Uterus (tissue), 4 donors: ENCODE measurements around the gene COL5A1. TPM values are rescaled to one million over a fixed set of nuclear protein-coding genes. Genes with fewer than 3 reads are reported as not detected.
A peak's percentile ranks its signal among the peaks of the same experiment; 100 is the strongest.

Source experiments
- DNase-seq, 2 donors: peaks; one replicate each; pipeline ENCODE4 v3.0.0-alpha.2; 2019 to 2020
- H3K27ac ChIP-seq, 2 donors: fragments of 200-600 bp; sonication (generic); 1 replicate in 1 of 2; 2 replicates in 1 of 2; pipeline ENCODE4 v1.5.1; 2016 to 2018
- H3K27me3 ChIP-seq, 2 donors: fragments of 200-600 bp; sonication (generic); one replicate each; pipeline ENCODE4 v1.5.1; 2018 to 2019; ENCODE audit warnings: control low read depth in 1 of 2
- H3K36me3 ChIP-seq, 2 donors: fragments of 200-600 bp; sonication (generic); one replicate each; pipeline ENCODE4 v1.5.1; 2019; ENCODE audit warnings: control low read depth in 1 of 2
- H3K4me1 ChIP-seq, 2 donors: fragments of 200-600 bp; sonication (generic); one replicate each; pipeline ENCODE4 v1.5.1; 2018 to 2019; ENCODE audit warnings: control low read depth in 1 of 2
- H3K4me3 ChIP-seq, 2 donors: fragments of 200-600 bp; sonication (generic); 1 replicate in 1 of 2; 2 replicates in 1 of 2; pipeline ENCODE4 v1.5.1; 2018 to 2019; ENCODE audit warnings: mild to moderate bottlenecking in 1 of 2
- H3K9me3 ChIP-seq, 2 donors: fragments of 200-600 bp; sonication (generic); one replicate each; pipeline ENCODE4 v1.5.1; 2019; ENCODE audit warnings: control low read depth in 1 of 2
- POLR2A ChIP-seq, 2 donors: fragments of 450-650 bp; IDR thresholded peaks; one replicate each; pipeline ENCODE4 v1.6.1; 2016; ENCODE audit warnings: antibody characterized with exemption in 2 of 2, mild to moderate bottlenecking in 1 of 2, moderate library complexity in 1 of 2
- intact Hi-C: fragments of 100-400 bp; cut with DNase I; formaldehyde crosslinking; loops from one replicate; pipeline ENCODE4 v1.15.1; 2023; ENCODE audit warnings: low total_unique reads
- total RNA-seq, 4 donors: library from RNA; depleted of rRNA in 3 of 4; stranded (reverse); fragments of >200 nt in 3 of 4; gene quantifications; one replicate each; pipeline versions ENCODE4 v1.1.0 to v1.2.4, GENCODE V29; 2014 to 2023
- TF ChIP-seq, protein P1 (sequence below), 4 experiments: fragments of 200-600 bp in 2 of 4; fragments of 450-650 bp in 2 of 4; sonication (generic) in 2 of 4; IDR thresholded peaks; one replicate each; pipeline ENCODE4 v1.5.1; 2016 to 2019; ENCODE audit warnings: antibody characterized with exemption in 4 of 4, mild to moderate bottlenecking in 2 of 4, moderate library complexity in 1 of 4
- donor health status: DM: yes; HTN: yes; CAD: no.

COL5A1 gene
- total RNA-seq, 4 donors from 2014 or later = 21.2 to 604 (median 129) TPM

- Histone ChIP-seq H3K4me3 (no peak overlapping the region), H3K9me3 (no peaks in the 10 kb centered on the region), H3K4me1 (no peaks in the 10 kb centered on the region), H3K36me3 (no peaks in the 10 kb centered on the region), H3K27ac (no peak overlapping the region), H3K27me3 (no peaks in the 10 kb centered on the region)
- DNase-seq = no peak
- intact Hi-C loops = no loop called here
- TF ChIP-seq, protein P1, sequence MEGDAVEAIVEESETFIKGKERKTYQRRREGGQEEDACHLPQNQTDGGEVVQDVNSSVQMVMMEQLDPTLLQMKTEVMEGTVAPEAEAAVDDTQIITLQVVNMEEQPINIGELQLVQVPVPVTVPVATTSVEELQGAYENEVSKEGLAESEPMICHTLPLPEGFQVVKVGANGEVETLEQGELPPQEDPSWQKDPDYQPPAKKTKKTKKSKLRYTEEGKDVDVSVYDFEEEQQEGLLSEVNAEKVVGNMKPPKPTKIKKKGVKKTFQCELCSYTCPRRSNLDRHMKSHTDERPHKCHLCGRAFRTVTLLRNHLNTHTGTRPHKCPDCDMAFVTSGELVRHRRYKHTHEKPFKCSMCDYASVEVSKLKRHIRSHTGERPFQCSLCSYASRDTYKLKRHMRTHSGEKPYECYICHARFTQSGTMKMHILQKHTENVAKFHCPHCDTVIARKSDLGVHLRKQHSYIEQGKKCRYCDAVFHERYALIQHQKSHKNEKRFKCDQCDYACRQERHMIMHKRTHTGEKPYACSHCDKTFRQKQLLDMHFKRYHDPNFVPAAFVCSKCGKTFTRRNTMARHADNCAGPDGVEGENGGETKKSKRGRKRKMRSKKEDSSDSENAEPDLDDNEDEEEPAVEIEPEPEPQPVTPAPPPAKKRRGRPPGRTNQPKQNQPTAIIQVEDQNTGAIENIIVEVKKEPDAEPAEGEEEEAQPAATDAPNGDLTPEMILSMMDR (IDR thresholded peaks at IDR 0.05) = no peak
- no peak for TF ChIP-seq POLR2A (IDR thresholded peaks at IDR 0.05)
Measured at GRCh38 chr9:134864821-134865190, 223.2 kb downstream of the COL5A1 start.

DNA sequence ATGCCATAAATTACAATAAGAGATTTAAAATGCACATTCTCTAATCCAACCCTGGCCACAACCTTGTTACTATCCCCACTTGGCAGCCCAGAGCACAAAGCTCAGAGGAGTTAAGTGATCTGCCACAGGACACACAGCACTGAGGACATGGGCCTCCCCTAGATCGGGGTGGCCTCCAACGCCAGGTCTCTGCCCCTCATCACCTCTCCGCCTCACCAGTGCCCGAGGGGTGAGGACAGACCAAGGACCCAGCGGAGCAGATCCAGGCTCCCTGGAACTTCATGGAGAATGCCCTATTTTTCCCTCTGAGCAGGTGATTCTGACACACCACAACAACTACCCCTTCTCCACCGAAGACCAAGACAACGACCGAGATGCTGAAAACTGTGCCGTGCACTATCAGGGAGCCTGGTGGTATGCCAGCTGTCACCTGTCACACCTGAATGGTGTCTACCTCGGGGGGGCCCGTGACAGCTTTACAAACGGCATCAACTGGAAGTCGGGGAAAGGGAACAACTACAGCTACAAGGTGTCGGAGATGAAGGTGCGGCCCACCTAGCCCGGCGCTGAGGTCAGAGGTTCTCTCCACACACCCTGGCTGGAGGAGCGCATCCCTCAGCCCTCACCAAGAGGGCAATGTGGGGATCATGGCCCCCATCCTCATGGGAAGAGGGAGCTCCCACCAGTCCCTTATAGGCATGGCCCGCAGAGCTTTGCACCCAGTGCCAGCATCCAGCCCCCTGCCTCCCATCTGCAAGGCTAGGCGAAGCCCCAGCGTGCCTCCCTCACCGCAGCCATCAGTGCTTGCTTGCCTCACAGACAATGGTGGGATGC is 226.5 kb downstream of the COL5A1 start:
- no peak overlapping the region for H3K4me3 ChIP-seq
- DNase-seq = peak; percentile 6 to 11
- H3K27ac ChIP-seq = no peak overlapping the region
- H3K27me3 ChIP-seq = no peaks in the 10 kb centered on the region
- H3K4me1 ChIP-seq = no peaks in the 10 kb centered on the region
- no peaks in the 10 kb centered on the region for H3K9me3 ChIP-seq
- no peaks in the 10 kb centered on the region for H3K36me3 ChIP-seq
- TF ChIP-seq, protein P1 (IDR thresholded peaks at IDR 0.05) = no peak
- TF ChIP-seq POLR2A (IDR thresholded peaks at IDR 0.05) = no peak
- intact Hi-C loops = no loop called here

GRCh38 chr9:134868751-134869553 is 227.3 kb downstream of the COL5A1 start:
- no peak overlapping the region for H3K4me3 ChIP-seq
- no peaks in the 10 kb centered on the region for H3K27me3 ChIP-seq
- no peaks in the 10 kb centered on the region for H3K9me3 ChIP-seq
- intact Hi-C loops = no loop called here
- DNase-seq = peak; percentile 7 to 8
- no peaks in the 10 kb centered on the region for H3K4me1 ChIP-seq
- H3K27ac ChIP-seq = no peak overlapping the region
- no peaks in the 10 kb centered on the region for H3K36me3 ChIP-seq
- no peak for TF ChIP-seq POLR2A (IDR thresholded peaks at IDR 0.05)
- TF ChIP-seq, protein P1 (IDR thresholded peaks at IDR 0.05) = no peak

- Histone ChIP-seq H3K9me3 (no peaks in the 10 kb centered on the region), H3K4me3 (no peak overlapping the region), H3K27ac (no peak overlapping the region), H3K27me3 (no peaks in the 10 kb centered on the region), H3K36me3 (no peaks in the 10 kb centered on the region), H3K4me1 (no peaks in the 10 kb centered on the region)
- intact Hi-C loops = no loop called here
- TF ChIP-seq, protein P1 (IDR thresholded peaks at IDR 0.05) = no peak
- no peak for TF ChIP-seq POLR2A (IDR thresholded peaks at IDR 0.05)
- no peak for DNase-seq
Measured at GRCh38 chr9:134869554-134870300, 228.1 kb downstream of the COL5A1 start.
